A549 (cell line): ENCODE measurements around the gene DCAF4.

ENCODE experiments used
- CBX2 ChIP-seq: fragments of 200-600 bp; sonication (generic); IDR thresholded peaks from 2 replicates; pipeline ENCODE4 v1.6.1; 2016; ENCODE audit warnings: low read depth, mild to moderate bottlenecking, borderline replicate concordance
- CEBPB ChIP-seq, 2 experiments: fragments of >200 bp in 1 of 2; sonication (Bioruptor Twin) in 1 of 2; formaldehyde crosslinking in 1 of 2; IDR thresholded peaks; 2 replicates each; pipeline ENCODE4 v1.6.1; 2012 to 2016
- CTCF ChIP-seq: fragments of >200 bp; sonication (Bioruptor Twin); formaldehyde crosslinking; IDR thresholded peaks from 3 replicates; pipeline ENCODE4 v1.5.1; 2016
- ELK1 ChIP-seq: fragments of 150-350 bp; IDR thresholded peaks from 2 replicates; pipeline ENCODE4 v1.6.1; 2014; ENCODE audit warnings: low read depth, mild to moderate bottlenecking, low read length
- MAZ ChIP-seq: fragments of 150-350 bp; IDR thresholded peaks from 2 replicates; pipeline ENCODE4 v1.6.1; 2014; ENCODE audit warnings: antibody characterized with exemption, low read depth, low read length, borderline replicate concordance
- NR3C1 ChIP-seq: fragments of >200 bp; sonication (Bioruptor Twin); formaldehyde crosslinking; IDR thresholded peaks from 3 replicates; pipeline ENCODE4 v1.6.1; 2017
- REST ChIP-seq: fragments of 200-600 bp; sonication (generic); IDR thresholded peaks from 2 replicates; pipeline ENCODE4 v1.6.1; 2016; ENCODE audit warnings: antibody characterized with exemption, mild to moderate bottlenecking, moderate library complexity
- SMC3 ChIP-seq: fragments of >200 bp; sonication (Bioruptor Twin); formaldehyde crosslinking; IDR thresholded peaks from 3 replicates; pipeline ENCODE4 v1.6.1; 2018; ENCODE audit warnings: inconsistent platforms

DNA sequence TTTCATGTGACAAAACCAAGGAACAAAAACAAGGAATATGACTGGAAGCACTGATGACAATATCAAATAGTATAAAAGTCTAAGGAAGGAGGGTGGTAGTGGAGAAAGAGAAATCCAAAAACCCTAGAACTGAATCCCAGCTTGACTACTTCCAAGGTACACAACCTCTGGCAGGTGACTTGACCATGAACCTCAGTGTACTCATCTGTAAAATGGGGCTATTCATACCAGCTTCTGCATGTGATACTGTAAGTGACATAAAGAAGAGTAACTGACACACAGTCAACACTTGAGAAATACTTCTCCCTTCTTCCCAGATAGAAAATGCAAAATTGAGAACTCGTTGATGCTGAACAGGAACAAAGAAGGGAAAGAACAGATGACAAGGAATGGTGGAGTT, 22.0 kb upstream of the DCAF4 start:
- no peak for TF ChIP-seq REST
- TF ChIP-seq CTCF = no peak
- no peak for TF ChIP-seq ELK1
- TF ChIP-seq CEBPB (IDR thresholded peaks at IDR 0.05) = no peak
- no peak for TF ChIP-seq MAZ
- no peak for TF ChIP-seq CBX2
- TF ChIP-seq NR3C1 = no peak
- TF ChIP-seq SMC3 = no peak
